SK-N-MC (cell line): ENCODE measurements around the gene SSH3.

Experiments
- DNase-seq: peaks from one replicate; pipeline ENCODE4 v3.0.0-alpha.2; 2011; ENCODE audit warnings: low read depth, low spot score
- H3K27ac ChIP-seq: fragments of 200-600 bp; sonication (generic); 2 replicates; pipeline ENCODE4 v1.5.1; 2016; ENCODE audit warnings: mixed run types
- H3K36me3 ChIP-seq: fragments of 200-600 bp; sonication (generic); 2 replicates; pipeline ENCODE4 v1.6.1; 2017; ENCODE audit warnings: antibody characterized with exemption, low read length, mixed read lengths; ENCODE audit not compliant: insufficient read depth
- H3K4me3 ChIP-seq: fragments of 200-600 bp; sonication (generic); 2 replicates; pipeline ENCODE4 v1.5.1; 2016
- H3K9ac ChIP-seq: fragments of 200-600 bp; sonication (generic); 2 replicates; pipeline ENCODE4 v1.8.0; 2017; ENCODE audit warnings: mixed run types, mixed read lengths; ENCODE audit not compliant: insufficient read length
- H3K9me3 ChIP-seq: fragments of 200-600 bp; sonication (generic); 2 replicates; pipeline ENCODE4 v1.6.1; 2017; ENCODE audit warnings: low read depth, mild to moderate bottlenecking, antibody characterized with exemption, low read length, moderate library complexity, mixed read lengths
- EZH2 ChIP-seq: fragments of 200-600 bp; sonication (generic); IDR thresholded peaks from one replicate; pipeline ENCODE4 v1.6.1; 2017; ENCODE audit warnings: antibody characterized with exemption
- FOXP2 ChIP-seq: optimal IDR thresholded peaks from 2 replicates; pipeline ENCODE3; 2011; ENCODE audit warnings: mild to moderate bottlenecking, moderate library complexity; ENCODE audit not compliant: insufficient read depth; ENCODE audit errors: extremely low read length, control extremely low read depth
- POLR2AphosphoS5 ChIP-seq: IDR thresholded peaks from 2 replicates; pipeline ENCODE4 v1.6.1; 2012; ENCODE audit warnings: mild to moderate bottlenecking, low read depth, low read length, borderline replicate concordance

The SSH3 gene

DNA sequence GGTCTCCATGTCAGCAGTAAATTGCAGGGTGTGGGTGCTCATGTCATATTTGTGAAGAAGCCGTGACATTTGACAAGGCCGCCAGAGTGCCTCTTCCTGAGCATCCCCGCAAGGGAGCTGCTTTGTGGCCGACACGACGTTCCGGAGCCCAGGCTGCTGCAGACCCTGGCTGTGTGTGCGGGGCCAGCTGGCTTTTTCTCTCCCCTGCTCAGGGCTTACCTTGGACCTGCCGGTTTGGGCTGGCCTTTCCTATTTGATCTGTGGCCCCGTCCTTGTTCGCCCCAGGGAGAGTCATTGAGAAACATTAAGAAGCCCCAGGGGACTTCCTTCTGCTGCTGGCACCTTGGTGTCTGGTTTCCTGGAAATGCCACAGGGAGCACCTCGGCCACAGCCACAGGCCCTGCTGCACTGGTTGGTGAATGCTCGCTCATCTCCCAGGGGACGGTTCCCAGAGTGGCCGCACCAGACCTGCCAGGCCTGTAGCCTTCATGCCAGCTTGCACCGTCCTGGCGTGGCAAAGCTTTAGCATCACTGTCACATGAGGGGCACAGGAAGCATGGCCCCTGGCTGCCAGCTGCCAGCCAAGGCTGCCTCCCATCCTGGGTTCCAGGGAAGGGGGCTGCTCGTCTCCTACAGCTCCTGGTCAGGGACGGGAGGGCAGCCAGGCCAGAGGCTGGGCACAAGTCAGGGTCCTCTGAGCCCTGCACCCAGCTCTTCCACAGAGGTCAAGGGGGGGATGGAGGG lies 31.6 kb upstream of the SSH3 start:
- TF ChIP-seq EZH2, result no peak
- TF ChIP-seq POLR2AphosphoS5, result no peak
- no peak for TF ChIP-seq FOXP2
- no peak for DNase-seq
- no peaks in the 10 kb centered on the region for H3K9me3 ChIP-seq
- H3K27ac ChIP-seq, result peak overlapping the region; percentile 96
- peak overlapping the region; percentile 76 for H3K4me3 ChIP-seq
- no peak overlapping the region for H3K9ac ChIP-seq
- H3K36me3 ChIP-seq, result peaks cover 5% of the 10 kb centered on the region; the same call in 1 of the 2 replicates

DNA sequence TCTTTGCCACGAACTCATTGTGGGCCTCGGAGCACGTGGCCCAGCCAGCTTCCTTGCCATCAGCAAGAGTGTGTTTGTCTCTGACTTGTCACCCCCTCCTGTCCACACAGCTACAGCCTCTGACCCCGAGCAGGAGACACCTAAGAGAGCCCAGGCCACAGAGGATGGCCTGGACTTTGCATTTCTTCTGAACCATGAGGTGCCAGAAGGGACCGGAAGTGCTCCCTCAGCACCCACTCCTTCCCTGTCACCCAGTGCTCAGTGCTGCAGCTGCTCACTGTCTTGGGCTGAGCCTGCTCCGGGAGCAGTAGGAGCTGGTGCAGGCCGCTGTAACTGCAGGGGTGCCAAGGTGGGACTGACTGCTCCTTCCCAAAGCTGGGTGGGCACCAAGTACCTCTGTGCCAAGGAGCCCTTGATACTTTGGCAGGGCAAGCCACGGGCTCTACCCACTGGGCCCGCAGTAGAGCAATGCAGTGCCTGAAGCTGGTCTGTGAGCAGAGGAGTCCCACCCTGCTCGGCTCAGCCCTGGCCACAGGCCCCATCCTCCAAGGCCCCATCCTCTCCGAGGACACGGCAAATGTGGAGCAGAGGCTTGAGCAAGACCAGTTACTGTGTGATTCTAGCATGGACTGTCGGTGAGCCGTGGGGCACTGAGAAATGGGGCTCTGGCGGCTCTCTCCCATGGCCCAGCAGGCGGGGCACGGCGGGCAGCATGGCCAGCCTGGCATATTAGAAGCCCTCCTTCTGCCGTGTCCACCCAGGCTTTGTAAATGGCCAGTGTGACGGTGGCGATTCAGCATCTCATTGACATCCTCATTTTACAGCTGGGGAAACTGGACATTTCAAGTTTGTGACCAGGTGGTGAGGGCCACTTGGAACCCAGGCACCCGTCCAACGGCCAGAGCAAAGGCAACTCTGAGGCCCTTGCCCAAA lies 30.7 kb upstream of the SSH3 start:
- Histone ChIP-seq H3K9me3 (no peaks in the 10 kb centered on the region), H3K9ac (no peak overlapping the region), H3K27ac (peak overlapping the region; percentile 57), H3K4me3 (no peak overlapping the region), H3K36me3 (peaks cover 5% of the 10 kb centered on the region; the same call in 1 of the 2 replicates)
- no peak for DNase-seq
- TF ChIP-seq EZH2 (no peak), POLR2AphosphoS5 (no peak), FOXP2 (no peak)

DNA sequence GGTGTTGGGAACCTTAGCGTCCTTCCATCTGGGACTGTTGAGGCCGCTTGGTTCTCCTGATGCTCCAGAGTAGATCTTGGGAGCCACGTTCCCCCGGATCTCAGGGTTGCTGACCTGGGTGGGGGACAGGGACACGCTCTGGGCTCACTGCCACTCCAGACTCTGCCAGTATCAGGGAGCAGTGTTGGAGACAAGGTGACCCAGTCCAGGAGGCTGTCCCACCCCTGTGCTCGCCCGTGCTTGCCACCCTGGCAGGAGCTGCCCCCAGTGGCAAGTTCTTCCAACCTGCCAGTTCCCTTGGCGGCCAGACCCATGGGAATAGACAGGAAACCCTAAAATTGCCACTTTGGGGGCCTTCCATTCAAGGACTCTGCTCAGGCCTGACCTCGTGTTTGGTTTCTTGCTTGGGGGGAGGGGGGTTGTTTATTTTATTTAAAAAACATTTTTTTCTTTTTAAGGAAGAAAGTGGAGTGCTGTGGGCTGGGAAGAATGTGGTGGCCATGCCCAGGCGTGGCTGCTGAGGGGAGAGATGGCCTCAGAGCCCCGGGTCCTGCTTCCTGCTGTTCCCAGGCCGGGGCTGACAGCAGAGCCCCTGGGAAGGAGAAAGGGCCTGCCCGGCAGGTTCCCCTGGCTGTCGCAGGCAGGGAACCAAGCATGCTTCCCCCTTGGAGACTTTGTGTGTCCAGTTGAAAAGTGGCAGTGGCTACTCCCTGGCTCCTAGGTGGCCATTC lies 29.9 kb upstream of the SSH3 start:
- TF ChIP-seq POLR2AphosphoS5 (no peak), FOXP2 (no peak), EZH2 (no peak)
- Histone ChIP-seq H3K27ac (0 out of 2 replicates have a peak overlapping the region, but pooled peaks have one; percentile 5), H3K9me3 (no peaks in the 10 kb centered on the region), H3K4me3 (no peak overlapping the region), H3K9ac (no peak overlapping the region), H3K36me3 (peaks cover 4% of the 10 kb centered on the region; the same call in 1 of the 2 replicates)
- DNase-seq, result no peak

DNA sequence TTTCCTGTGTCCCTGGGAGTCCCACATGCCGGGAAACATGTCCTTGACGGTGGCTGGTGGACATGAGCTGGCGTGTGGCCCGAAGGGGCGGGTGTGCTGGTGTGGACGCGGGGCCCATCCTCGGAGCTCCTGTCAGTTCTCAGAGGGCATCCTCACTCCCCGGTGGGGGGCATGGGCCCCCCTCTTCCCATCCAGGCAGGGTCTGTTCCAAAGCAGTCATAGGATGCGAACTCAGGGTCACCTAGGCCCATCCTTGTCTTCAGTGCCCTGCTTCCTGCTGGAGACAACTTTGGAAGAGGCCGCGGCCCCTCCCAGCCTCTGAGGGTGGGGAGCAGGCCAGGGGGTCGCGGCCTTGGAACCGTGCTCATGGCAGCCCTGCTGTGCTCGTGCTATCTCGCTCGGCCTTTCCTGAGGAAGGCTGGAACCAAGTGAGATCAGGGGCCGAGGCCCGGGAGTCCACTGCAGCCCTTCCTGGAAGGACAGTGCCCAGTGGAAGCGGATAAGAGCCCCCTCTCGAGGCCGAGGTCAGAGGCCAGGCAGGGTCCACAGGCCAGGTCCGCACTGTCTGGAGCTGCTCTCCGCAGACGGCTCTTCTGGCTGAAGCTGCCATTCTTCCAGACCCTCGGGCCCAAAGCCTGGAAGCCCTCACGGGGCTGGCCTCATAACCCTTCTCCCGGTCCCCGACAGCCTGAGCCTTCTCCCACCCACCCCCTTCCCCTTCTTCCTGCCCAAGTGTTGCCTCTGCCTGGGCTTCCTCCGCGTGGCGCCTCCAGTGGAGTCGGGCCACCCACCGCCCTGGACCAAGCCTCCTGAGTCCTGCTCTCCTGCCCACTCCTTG lies 28.3 kb upstream of the SSH3 start:
- H3K4me3 ChIP-seq, result no peak overlapping the region
- no peak for DNase-seq
- no peak overlapping the region for H3K9ac ChIP-seq
- H3K27ac ChIP-seq, result no peak overlapping the region
- peaks cover 16% of the 10 kb centered on the region; the same call in 1 of the 2 replicates for H3K36me3 ChIP-seq
- H3K9me3 ChIP-seq, result no peaks in the 10 kb centered on the region
- TF ChIP-seq EZH2 (no peak), FOXP2 (no peak), POLR2AphosphoS5 (no peak)

DNA sequence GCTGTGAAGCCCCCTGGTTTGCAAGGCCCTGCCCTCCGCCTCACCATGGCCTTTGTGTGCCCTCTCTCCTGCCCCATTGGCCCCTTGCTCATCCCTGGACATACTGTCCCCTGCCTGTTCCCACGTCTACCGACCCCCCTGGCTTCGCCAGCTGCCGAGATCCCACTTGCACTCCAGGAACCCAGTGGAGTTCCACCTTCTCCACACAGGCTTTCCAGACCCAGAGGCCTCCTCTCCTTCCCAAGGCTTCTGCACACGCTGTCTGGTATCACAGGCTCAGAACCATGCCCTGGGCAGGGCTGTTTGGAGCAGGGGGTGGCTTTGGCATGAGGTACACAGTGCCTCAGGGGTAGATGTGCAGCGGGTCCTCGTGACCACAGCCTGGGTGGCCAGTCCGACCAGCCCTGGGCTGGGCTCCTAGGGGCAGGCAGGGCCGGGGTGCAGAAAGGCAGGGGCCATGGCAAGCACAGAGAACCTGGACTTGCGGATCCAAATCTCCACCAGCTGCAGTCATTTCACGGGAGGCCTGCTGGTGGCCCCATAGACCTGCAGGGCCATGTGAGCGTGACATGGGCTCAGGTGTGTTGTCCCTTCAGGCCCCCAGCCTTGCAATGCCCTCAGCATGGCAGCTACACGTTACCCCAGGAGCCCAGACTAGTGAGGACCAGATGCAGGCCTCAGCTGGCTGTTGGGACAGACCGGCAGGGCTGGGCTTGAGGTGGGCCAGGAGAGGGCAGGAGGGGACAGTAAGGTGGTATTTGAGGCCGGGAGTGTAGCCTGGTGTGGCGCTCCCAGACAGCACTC lies 27.5 kb upstream of the SSH3 start:
- H3K4me3 ChIP-seq, result no peak overlapping the region
- peak overlapping the region; percentile 98 for H3K27ac ChIP-seq
- no peak for DNase-seq
- peaks cover 24% of the 10 kb centered on the region for H3K36me3 ChIP-seq
- no peak overlapping the region for H3K9ac ChIP-seq
- no peaks in the 10 kb centered on the region for H3K9me3 ChIP-seq
- TF ChIP-seq POLR2AphosphoS5, result no peak
- TF ChIP-seq FOXP2, result no peak
- no peak for TF ChIP-seq EZH2

DNA sequence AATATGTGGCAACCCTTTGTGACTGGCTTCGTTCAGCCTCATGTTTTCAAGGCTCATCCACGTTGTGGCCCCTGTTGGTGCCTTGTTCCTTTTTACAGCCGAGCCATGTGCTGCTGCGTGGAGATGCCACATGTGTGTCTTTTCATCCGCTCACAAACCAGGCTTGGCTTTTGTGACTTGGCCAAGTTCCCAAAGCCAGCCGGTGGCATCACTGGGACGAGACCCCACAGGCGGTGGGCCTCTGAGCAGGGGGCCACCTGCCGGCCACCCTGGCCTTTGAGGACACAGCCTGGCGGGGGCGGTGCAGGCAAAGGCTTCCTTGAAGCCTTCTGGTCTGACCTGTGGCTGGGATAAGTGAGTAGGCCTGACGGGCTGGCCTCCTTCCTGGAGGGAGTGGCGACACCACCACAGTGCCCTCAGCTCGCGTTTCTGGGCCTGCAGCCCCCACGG lies 26.5 kb upstream of the SSH3 start:
- Histone ChIP-seq H3K36me3 (peaks cover 34% of the 10 kb centered on the region), H3K27ac (peak overlapping the region; percentile 98), H3K4me3 (peak overlapping the region; percentile 76), H3K9ac (peak overlapping the region; percentile 81), H3K9me3 (no peaks in the 10 kb centered on the region)
- no peak for TF ChIP-seq FOXP2
- TF ChIP-seq POLR2AphosphoS5, result no peak
- no peak for TF ChIP-seq EZH2
- no peak for DNase-seq
